GM21619 (cell line): ENCODE data around the gene L1TD1.
"Not testable (repeated sequence)": the region's sequence is repeated elsewhere in the genome, so short reads cannot be mapped to it uniquely, and the experiment has no call there.

ENCODE experiments used
- ATAC-seq: cut with Tn5 transposase; IDR thresholded peaks from one replicate; pipeline ENCODE4 v1.9.1; 2021; ENCODE audit not compliant: unreplicated experiment

Gene L1TD1

DNA sequence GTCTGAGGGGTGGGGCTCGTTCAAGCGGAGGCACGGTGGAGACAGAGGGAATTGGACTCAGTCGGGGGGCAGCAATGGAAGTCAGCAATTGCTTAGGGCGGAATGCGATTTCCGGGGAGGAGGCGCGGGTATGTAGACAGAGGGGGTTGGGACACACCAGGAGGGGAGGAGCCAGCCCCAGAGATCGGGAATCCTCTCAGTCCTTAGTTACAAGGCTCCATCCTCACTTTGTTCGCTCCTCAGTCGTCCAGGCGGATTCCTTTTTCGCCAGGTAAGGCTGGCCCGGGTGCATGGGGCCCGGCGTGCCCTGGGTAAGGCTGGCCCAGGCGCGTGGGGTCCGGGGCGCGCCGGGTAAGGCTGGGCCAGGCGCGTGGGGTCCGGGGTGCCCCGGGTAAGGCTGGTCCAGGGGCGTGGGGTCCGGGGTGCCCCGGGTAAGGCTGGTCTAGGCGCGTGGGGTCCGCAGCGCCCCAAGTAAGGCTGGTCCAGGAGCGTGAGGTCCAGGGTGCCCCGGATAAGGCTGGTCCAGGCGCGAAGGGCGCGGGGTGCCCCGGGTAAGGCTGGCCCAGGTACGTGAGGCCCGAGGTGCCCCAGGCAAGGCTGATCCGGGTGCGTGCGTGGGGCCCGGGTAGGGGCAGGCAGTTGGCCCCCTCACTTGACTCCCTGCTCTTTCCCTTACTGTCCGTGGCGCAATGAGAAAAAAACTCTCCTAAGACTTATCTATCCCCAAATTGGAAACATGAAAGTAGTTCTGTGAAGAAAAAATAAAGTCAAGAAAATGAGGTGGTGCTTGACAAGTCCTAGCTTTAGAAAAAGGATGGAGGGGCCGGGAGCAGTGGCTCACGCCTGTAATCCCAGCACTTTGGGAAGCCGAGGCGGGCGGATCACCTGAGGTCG lies at the start of gene L1TD1:
TSS of gene L1TD1 (plus strand) at position 199 of the 894 bp plus-strand sequence. CDS start 11,780 bp downstream, outside the sequence.
- peak; percentile 30 for ATAC-seq

DNA sequence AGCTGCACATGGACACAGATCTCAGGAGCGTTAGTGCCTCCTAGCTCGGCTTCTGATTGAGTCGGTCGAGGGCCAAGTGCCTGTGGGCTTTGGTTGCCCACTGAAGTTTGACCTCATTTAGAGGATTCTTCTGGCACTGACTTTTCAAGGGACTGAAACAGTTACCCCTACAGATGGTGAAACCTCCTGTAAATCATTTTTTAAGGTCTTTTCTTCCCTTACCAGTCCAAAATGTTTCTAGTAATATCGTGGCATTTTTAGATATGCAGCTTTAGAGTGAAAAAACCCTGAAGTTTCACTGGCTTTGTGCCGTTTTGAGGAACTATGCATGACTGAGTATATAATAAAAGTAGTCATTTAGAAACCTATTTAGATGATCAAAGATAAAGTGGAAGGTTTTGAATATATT lies 34.7 kb upstream of the L1TD1 start:
- ATAC-seq: peak; percentile 76

DNA sequence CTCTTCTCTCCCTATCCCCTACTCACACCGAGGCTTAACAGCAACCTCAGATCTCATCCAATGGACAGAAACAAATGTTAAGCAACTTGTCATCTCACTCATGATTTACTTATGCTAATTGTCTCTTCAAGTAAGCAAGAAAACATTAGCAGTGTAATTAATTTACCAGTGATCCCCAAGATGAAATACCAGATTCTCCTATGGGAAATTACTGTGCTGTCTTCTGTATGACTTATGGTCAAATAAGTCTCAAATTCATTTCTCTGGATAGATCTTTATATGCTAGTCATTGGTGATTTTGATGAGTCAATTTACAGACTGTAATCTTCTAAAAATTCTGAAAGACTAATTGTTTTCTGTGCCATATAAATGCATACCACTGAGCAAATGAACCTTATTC lies 32.9 kb upstream of the L1TD1 start:
- ATAC-seq: no peak

GRCh38 chr1:62170380-62170779 lies 24.3 kb upstream of the L1TD1 start:
- not testable (repeated sequence) for ATAC-seq

DNA sequence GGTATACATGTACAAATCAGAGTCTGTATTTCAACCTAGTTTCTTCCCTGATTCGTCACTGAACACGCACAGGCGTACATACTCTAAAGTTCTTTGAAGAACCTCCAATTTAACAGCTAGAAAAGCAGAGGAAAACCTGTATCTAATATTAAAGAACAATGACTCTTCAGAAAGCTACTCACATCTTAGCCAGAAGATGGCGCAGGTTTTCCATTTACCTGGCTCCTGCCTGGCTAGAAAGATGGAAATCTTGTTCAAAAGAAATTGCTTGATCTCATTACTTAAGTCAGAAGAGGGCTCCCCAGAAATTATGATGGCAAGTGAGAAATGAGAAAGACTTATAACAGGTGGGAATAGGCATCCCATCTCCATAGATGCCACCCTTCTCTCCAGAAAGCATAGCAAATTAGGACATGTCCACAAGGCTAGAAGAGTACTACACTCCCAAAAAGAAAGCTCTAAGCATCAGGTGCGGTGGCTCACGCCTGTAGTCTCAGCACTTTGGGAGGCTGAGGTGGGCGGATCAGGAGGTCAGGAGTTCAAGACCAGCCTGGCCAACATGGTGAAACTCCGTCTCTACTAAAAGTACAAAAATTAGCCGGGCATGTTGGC lies 19.0 kb upstream of the L1TD1 start:
- no peak for ATAC-seq

DNA sequence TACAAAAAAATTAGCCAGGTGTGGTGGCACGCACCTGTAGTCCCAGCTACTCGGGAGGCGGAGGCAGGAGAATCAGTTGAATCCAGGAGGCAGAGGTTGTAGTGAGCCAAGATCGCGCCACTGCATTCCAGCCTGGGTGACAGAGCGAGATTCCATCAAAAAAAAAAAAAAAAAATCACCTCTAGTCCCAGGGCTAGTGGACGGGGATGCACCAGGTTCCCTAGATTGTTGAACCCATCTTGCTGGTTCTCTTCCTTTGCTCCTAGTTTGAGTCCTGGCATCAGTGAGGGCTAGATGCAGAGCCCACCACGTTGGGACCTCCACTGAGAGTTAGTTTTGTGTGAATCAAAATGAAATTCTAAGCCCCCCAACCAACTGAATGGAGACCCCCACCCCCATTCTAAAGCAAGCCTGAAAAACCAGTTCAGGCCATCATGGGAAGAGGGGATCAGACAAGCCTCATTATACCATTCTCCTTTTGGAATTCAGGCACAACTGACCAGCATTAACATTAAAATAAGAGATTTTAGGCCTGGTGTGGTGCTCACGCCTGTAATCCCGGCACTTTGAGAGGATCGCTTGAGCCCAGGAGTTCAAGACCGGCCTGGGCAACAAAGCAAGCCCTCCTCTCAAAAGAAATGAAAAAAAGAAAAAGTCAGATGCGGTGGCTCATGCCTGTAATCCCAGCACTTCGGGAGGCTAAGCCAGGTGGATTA lies 17.9 kb upstream of the L1TD1 start:
- no peak for ATAC-seq

DNA sequence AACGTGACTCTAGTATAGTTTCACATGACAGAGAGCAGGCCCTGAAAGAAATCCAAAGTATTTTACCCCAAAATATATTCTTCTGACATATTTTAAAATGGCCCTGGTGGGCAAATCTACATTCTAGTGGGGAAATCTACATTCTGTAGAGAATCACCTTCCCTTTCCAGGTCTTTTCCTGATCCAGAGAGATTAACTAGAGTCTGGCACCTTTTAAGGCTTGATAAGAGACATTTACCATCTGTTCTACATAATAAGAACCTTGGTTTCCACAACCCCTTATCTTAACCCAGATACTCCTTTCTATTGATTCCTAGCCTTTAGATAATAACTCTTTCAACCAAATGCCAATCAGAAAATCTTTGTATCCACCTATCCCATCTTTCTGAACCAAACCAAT lies 17.0 kb upstream of the L1TD1 start:
- no peak for ATAC-seq

- no peak for ATAC-seq
Measured at GRCh38 chr1:62178372-62178771, 16.3 kb upstream of the L1TD1 start.

DNA sequence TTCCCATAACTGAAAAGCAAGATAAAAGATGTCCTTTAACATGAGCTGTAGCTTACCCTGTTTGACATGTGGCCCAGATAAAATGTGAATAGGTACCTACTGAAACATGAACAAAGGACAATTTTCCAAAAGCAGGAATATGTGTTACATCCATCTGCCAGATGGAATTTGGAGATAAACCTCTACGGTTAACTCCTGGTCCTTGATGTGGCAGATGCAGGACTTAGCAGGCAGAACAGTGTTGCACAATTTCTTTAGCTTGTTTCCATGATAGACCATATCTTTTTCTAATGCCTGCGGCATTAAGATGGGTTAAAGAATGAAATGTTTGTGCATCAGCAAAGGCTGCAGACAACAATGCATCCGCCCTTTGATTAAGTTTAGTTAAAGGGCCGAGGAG lies 14.6 kb upstream of the L1TD1 start:
- ATAC-seq: not testable (repeated sequence)

DNA sequence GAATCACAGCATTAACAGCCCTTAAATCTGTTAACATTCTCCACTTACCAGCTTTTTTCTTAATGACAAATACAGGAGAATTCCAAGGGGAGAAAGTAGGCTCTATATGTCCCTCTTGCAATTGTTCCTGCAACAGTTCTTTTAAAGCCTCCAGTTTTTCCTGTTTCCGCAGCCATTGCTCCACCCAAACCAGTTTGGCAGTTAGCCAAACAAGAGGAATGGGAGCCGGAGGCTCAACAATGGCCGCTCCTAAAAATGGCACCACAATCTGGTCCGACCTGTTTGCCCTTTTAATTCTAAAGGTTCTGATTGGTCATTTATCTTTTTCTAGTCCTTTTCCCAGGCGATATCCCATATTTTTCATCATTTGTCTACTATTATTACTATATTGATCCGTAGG lies 14.0 kb upstream of the L1TD1 start:
- no peak for ATAC-seq

DNA sequence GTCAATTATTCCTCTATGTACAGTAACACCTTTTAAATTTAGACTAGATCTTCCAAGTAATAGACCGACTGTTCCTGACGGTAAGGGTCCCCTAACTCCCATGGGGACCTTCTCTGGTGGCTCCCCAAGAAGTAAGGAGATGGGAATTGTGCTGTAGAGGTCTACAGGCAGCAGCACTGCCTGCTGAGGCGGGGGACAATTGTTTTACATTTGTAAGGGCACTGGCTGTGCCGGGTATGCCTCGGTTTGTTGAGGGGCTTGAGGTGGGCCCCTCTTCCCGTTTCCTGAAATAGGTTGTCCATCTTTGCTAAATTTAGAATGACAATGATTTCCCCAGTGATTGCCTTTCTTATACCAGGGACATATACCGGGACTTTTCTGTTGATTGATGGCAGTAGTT lies 13.1 kb upstream of the L1TD1 start:
- no peak for ATAC-seq

GRCh38 chr1:62182157-62182556 lies 12.5 kb upstream of the L1TD1 start:
- not testable (repeated sequence) for ATAC-seq

GRCh38 chr1:62183164-62184020 lies 11.3 kb upstream of the L1TD1 start:
- not testable (repeated sequence) for ATAC-seq

DNA sequence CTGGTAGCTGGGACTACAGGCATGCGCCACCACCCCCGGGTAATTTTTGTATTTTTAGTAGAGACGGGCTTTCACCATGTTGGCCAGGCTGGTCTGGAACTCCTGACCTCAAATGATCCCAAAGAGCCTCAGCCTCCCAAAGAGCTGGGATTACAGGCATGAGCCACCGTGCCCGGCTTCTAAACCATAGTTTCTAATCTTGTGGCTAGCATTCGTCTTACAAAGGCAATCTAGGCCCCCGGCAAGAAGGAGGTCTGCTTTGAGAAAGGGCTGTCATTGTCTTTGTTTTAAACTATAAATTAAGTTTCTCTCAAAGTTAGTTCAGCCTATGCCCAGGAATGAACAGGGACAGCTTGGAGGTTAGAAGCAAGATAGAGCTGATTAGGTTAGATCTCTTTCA lies 10.3 kb upstream of the L1TD1 start:
- ATAC-seq: no peak

GRCh38 chr1:62185233-62185632 lies 9.4 kb upstream of the L1TD1 start:
- not testable (repeated sequence) for ATAC-seq

DNA sequence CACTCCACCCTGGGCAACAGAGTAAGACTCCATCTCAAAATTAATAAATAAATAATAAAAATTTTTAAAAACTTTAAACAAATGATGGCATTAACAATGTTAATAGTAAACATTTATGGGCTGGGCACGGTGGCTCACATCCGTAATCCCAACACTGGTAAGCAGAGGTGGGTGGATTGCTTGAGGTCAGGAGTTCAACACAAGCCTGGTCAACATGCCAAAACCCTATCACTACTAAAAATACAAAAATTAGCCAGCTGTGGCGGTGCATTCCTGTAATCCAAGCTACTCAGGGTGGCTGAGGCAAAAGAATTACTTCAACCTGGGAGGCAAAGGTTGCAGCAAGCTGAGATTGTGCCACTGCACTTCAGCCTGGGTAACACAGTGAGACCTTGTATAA lies 9.0 kb upstream of the L1TD1 start:
- ATAC-seq: no peak

- ATAC-seq: no peak
Measured at GRCh38 chr1:62187548-62187947, 7.1 kb upstream of the L1TD1 start.

DNA sequence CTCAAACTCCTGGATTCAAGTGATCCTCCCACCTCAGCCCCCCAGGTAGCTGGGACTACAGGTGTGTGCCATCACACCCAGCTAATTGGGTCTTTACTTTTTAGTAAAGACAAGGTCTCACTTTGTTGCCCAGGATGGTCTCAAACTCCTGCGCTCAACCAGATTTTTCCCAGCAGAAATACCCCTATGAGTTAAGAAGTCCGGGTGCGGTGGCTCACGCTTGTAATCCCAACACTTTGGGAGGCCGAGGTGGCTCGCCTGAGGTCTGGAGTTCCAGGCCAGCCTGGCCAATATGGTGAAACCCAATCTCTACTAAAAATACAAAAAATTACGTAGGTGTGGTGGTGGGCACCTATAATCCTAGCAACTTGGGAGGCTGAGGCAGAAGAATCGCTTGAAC lies 6.5 kb upstream of the L1TD1 start:
- ATAC-seq: no peak

DNA sequence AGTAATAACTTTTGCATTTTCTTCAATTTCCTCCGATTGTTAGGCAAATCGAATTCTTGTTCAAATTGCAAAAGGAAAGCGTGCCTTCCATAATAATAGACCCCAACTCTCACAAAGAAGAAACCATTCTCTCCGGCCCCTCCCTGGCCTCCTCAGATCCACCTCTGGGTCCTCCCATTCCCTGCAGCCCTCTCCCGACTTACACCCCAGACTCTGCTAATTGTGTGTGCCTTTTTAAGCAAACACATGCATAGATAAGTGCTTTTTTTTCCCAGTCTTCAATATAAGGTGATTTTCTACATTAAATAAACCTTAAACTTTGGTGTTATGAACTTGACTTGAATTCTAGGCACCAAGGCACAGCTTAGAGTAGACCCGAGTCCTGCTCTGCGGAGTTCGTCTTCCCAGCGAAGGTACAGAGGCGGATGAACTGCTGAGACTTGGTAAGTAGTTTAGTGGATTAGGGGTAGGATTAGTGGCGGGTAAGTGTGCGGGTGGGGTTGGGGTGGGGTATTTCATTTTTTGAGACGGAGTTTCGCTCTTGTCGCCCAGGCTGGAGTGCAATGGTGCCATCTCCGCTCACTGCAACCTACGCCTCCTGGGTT lies 1.5 kb downstream of the L1TD1 start:
- ATAC-seq: no peak

DNA sequence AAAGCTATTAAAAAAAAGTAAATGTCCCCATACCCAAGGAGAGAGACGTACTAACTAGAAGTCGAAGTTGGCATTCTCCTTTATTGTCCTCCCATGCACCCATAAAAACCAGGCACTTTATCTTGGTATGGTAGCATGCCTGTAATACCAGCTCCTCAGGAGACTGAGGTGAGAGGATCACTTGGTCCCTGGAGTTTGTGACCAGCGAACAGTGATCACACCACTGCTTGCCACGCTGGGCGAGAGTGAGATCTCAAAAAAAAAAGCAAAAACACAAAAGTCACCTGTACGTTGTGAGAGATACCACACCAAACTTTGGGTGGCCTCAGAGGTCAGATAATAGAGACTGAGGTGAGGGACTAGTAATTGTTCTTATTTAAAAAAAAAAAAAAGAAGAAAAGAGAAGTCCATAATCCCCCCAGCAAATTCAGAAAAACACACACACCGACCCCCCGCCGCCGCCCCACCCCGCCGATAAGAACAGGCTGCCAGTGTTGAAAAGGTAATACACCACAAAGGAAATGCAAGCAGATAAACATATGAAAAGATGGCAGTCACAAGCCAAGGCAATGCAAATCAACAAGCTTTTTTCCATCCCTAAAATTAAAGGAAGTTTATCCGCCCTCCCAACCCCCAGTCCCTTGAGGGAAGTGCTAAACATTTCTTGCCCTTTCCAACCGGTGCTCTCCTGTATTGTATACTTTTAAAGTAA lies 3.6 kb downstream of the L1TD1 start:
- no peak for ATAC-seq
